Liver (tissue), 3 donors: ENCODE measurements around the gene GDI1.

Experiments
- CTCF ChIP-seq: fragments of 150-350 bp; IDR thresholded peaks from 2 replicates; pipeline ENCODE4 v1.5.1; 2017; ENCODE audit warnings: improper control_type of control experiment, low read depth, low read length; ENCODE audit not compliant: missing input control
- RXRA ChIP-seq, 2 donors: IDR thresholded peaks; 2 replicates each; pipeline ENCODE4 v1.6.1; 2017 to 2018; ENCODE audit warnings: antibody characterized with exemption in 2 of 2, mild to moderate bottlenecking in 1 of 2
- TF ChIP-seq, protein P1 (sequence below): IDR thresholded peaks from 2 replicates; pipeline ENCODE4 v1.6.1; 2016; ENCODE audit warnings: antibody characterized with exemption
- donor health status: healthy.
- donor health status: healthy.

DNA sequence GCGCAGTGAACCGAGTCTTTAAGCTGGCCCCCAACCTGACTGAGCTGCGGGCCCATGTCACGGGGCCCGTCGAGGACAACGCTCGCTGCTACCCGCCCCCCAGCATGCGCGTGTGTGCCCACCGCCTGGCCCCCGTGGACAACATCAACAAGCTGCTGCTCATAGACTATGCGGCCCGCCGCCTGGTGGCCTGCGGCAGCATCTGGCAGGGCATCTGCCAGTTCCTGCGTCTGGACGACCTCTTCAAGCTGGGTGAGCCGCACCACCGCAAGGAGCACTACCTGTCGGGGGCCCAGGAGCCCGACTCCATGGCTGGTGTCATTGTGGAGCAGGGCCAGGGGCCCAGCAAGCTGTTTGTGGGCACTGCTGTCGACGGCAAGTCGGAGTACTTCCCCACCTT lies 23.4 kb downstream of the GDI1 start:
- TF ChIP-seq, protein P1, sequence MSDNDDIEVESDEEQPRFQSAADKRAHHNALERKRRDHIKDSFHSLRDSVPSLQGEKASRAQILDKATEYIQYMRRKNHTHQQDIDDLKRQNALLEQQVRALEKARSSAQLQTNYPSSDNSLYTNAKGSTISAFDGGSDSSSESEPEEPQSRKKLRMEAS, result no peak
- TF ChIP-seq CTCF, result no peak
- TF ChIP-seq RXRA (IDR thresholded peaks at IDR 0.05), result no peak
